ENCODE data around the gene CHPF. TPM values are rescaled to one million over a fixed set of nuclear protein-coding genes. Genes with fewer than 3 reads are reported as not detected.

Gene CHPF
- total RNA-seq, 2 experiments from 2014 or later = 19.9 to 21.0 TPM

DNA sequence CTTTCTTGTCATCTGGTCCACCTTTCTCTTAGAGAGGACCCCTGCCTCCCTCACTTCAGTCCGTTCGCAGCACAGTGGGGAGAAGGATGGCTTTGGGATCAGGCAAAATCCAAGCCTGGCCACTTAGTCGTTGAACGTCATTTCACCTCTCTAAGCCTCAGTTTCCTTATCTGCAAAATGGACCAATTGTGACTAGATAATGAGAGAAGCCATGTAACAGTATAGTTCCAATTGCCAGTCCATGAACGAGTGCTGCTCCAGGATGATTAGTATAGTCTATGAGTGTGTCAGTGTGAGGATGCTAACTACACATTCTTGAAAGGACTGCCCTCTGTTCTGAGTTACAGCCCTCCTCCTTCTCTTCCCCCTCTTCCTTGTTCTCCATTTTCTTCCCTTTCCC lies 29.6 kb upstream of the CHPF start:
- Mint-ChIP-seq H3K4me3 (no peak overlapping the region), H3K36me3 (no peaks in the 10 kb centered on the region)
- intact Hi-C loops (cut with micrococcal nuclease) = no loop called here

DNA sequence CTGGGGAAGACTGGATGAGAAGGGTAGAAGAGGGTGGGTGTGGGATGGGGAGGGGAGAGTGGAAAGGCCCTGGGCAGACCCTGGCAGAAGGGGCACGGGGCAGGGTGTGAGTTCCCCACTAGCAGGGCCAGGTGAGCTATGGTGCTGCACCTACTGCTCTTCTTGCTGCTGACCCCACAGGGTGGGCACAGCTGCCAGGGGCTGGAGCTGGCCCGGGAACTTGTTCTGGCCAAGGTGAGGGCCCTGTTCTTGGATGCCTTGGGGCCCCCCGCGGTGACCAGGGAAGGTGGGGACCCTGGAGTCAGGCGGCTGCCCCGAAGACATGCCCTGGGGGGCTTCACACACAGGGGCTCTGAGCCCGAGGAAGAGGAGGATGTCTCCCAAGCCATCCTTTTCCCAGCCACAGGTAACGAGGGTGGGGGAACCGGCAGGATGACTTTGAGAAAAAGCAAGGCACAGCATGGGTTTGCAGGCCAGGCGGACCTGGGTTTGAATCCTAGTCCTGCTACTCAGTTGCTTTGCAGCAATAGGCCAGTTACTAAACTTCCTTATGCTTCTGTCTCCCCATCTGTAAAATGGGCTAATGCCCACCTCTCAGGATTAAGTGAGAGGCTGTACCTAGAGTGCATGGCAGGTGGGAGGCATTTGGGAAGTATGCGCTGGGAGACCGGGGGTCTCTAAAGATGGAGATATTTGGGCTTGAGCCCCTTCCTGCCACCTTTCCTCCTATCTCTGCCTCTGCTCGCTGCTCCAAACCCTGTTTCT lies 28.8 kb upstream of the CHPF start, which contains the start of gene INHA:
TSS of gene INHA (plus strand) at position 74 of the 765 bp plus-strand sequence. CDS start at position 139, 65 bp downstream.
- H3K36me3 Mint-ChIP-seq = no peaks in the 10 kb centered on the region
- no peaks in the 10 kb centered on the region for H3K4me1 Mint-ChIP-seq (ENCODE audit: low read depth)
- POLR2A ChIA-PET = no interaction called here
- no peaks in the 10 kb centered on the region for H3K9me3 Mint-ChIP-seq
- no peak for DNase-seq
- intact Hi-C loops (cut with micrococcal nuclease) = no loop called here
- CTCF ChIA-PET = interaction anchor here (1.7 to 2.1 kb wide), 2 partner anchors 12 to 31 kb away, joined by 4 to 24 read pairs; no protein-coding TSS in a partner anchor
- peak within 1 kb of the TSS; percentile 8 for H3K4me3 Mint-ChIP-seq
- no peak within 1 kb of the TSS for H3K27ac Mint-ChIP-seq
- peaks cover 39% of the 10 kb centered on the region for H3K27me3 Mint-ChIP-seq

More for the DNA sequence above, 29.6 kb upstream of the CHPF start:
- ChIA-PET CTCF (interaction anchor here (0.6 kb wide), 1 partner anchor 11 kb away, joined by 4 read pairs; no protein-coding TSS in a partner anchor), POLR2A (no interaction called here)
- peaks cover 40% of the 10 kb centered on the region for H3K27me3 Mint-ChIP-seq
- H3K4me1 Mint-ChIP-seq (ENCODE audit: low read depth) = no peaks in the 10 kb centered on the region
- no peaks in the 10 kb centered on the region for H3K9me3 Mint-ChIP-seq
- H3K27ac Mint-ChIP-seq = no peak overlapping the region
- no peak for DNase-seq

DNA sequence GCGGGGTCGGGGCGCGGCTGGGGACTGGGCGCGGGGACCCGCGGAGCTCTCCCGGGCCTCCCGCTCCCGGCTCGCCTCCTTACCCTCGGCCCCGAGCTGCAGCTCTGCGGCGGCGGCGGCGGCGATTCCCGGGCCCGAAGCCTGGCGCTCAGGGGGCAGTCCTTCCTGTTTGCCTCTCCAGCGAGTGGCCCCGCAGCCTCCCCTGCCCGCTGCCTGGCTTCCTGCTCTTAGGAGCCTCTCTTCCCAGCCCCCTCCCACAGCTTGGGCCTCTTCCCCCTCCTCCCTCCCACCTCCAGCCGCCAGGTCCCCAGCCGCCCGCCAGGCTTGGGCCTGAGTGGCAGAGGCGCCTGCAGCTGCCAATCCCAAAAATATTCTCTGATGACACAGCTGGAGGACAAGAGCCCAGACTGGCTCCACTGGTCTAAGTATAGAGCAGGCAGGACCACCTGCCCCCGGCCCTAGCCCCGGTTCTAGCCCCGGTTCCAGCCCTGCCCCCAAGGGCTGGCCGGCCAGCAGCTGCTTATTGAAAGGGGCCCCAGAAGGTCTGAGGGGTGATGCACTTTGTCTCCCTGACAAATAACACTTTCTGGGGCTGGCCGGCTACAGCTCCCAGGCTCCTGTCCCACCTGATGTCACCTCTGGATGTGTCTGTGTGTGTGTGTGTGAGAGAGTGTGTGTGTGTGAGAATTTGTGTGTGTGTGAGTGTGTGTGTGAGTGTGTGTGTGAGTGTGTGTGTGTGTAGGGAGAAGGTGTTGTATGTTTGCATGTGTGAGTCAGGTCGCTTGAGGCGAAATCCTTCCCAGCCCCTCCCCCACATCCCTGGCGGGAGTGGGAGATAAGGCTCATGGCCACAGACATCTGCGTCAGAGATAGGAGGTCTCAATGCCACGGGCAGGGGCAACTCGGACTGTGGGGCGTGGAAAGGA lies 28.0 kb upstream of the CHPF start, which contains the start of gene OBSL1:
TSS of gene OBSL1 (minus strand) at position 229 of the 926 bp plus-strand sequence. CDS start 307 bp downstream, outside the sequence.
- Mint-ChIP-seq H3K4me1 (ENCODE audit: low read depth) (no peaks in the 10 kb centered on the region), H3K4me3 (peak within 1 kb of the TSS; percentile 37), H3K27ac (no peak within 1 kb of the TSS), H3K27me3 (peaks cover 38% of the 10 kb centered on the region), H3K36me3 (no peaks in the 10 kb centered on the region), H3K9me3 (no peaks in the 10 kb centered on the region)
- ChIA-PET CTCF (interaction anchor here (1.5 to 2.1 kb wide), 3 partner anchors 11 to 76 kb away, joined by 3 to 24 read pairs (median 4); no protein-coding TSS in a partner anchor), POLR2A (no interaction called here)
- DNase-seq = no peak
- intact Hi-C loops (cut with micrococcal nuclease) = no loop called here

DNA sequence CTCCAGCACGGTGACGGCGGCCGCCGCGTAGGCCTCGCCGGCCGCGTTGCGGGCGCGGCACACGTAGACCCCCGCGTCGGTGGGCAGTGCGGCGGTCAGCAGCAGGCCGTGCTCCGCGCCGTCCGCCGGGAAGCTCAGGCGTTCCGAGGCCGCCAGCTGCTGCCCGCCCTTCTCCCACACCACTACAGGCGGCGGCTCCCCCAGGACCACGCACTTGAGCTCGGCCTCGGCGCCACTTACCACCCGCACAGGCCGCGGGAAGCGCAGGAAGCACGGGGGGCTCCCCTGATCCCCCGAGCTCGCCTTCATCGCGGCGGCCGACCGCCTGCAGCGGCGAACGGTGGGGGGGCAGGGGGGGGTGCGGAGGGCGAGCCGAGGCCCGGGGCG lies 27.3 kb upstream of the CHPF start:
- Mint-ChIP-seq H3K4me1 (ENCODE audit: low read depth) (no peaks in the 10 kb centered on the region), H3K27ac (no peak overlapping the region), H3K27me3 (peaks cover 38% of the 10 kb centered on the region), H3K36me3 (no peaks in the 10 kb centered on the region), H3K9me3 (no peaks in the 10 kb centered on the region), H3K4me3 (no peak overlapping the region)
- ChIA-PET POLR2A (no interaction called here), CTCF (interaction anchor here (1.5 to 2.1 kb wide), 3 partner anchors 10 to 75 kb away, joined by 3 to 24 read pairs (median 4); no protein-coding TSS in a partner anchor)
- intact Hi-C loops (cut with micrococcal nuclease) = no loop called here
- DNase-seq = no peak

DNA sequence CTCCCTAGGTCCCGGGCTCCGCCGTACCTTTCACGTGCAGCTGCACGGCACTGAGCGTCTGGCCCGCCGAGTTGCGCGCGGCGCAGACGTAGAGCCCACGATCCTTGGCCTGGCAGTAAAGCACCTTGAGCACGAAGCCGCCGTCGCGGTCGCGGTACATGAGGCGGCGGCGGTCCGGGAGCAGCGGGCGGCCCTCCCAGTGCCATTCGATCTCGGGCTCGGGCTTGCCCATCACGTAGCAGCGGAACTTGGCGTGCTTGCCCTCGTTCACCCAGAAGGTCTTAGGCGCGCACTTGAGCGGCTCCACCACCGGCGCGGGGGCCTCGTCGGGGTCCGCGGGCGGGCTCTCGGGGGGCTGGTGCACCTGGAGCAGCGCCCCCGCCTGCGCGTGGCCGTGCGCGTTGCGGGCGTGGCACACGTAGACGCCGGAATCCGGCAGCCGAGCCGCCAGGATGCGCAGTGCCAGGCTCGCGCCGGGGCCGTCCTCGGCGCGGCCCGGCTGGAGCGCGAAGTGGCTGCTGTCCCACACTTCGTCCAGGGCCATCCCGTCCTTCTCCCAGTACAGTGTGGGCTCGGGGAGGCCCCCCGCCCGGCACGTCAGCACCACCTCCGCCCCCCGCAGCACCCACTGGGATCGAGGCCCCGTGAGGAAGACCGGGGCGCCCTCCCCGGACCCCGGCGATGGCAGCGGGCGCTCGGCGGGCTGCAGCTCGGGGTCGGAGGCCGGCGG lies 26.8 kb upstream of the CHPF start:
- ChIA-PET CTCF (interaction anchor here (1.5 to 2.1 kb wide), 3 partner anchors 10 to 75 kb away, joined by 3 to 24 read pairs (median 4); no protein-coding TSS in a partner anchor), POLR2A (no interaction called here)
- no peaks in the 10 kb centered on the region for H3K9me3 Mint-ChIP-seq
- DNase-seq = no peak
- peak overlapping the region; percentile 37 for H3K4me3 Mint-ChIP-seq
- H3K4me1 Mint-ChIP-seq (ENCODE audit: low read depth) = no peaks in the 10 kb centered on the region
- intact Hi-C loops (cut with micrococcal nuclease) = no loop called here
- H3K36me3 Mint-ChIP-seq = no peaks in the 10 kb centered on the region
- H3K27me3 Mint-ChIP-seq = peaks cover 33% of the 10 kb centered on the region
- no peak overlapping the region for H3K27ac Mint-ChIP-seq

DNA sequence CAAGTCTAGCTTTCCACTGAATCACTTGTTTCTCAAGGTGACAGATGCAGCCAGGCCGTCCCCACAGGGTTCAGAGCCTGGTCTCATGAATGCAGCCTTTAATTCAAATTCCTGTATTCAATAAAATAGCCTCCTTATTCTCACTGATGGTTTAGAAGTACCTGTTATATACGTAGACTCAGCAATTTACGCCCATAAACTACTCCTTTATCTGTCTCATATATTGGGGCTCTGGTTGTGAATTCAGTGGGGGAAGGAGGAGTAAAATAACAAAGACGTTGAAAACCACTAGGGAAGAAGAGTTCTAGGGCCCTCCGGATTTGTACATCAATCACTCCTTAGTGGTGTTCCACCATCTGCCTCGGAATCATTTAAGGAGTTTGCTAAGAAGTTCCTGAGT lies 26.0 kb upstream of the CHPF start:
- no peak overlapping the region for H3K27ac Mint-ChIP-seq
- H3K9me3 Mint-ChIP-seq = no peaks in the 10 kb centered on the region
- peaks cover 31% of the 10 kb centered on the region for H3K27me3 Mint-ChIP-seq
- no peak overlapping the region for H3K4me3 Mint-ChIP-seq
- ChIA-PET POLR2A (no interaction called here), CTCF (no interaction called here)
- no peak for DNase-seq
- no peaks in the 10 kb centered on the region for H3K4me1 Mint-ChIP-seq (ENCODE audit: low read depth)
- H3K36me3 Mint-ChIP-seq = no peaks in the 10 kb centered on the region
- intact Hi-C loops (cut with micrococcal nuclease) = no loop called here

DNA sequence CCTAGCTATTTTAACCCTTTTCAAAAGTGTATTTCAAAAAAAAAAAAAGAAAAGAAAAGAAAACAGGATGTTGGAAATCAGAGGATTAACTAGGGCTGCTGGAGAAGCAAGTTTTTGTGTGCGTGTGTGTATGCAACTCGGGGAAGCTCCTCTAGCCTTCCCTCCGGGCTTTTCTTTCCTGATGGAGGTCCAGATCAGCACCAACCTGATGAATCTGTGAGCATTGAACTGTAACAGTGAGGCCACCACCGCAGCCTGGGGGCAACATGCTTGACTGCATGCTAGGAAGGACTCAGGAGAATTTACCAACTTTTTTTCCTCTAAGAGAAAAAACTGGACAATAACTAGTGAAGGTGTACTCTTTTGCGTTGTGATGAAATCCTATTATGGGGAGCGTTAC lies 25.4 kb upstream of the CHPF start:
- no peaks in the 10 kb centered on the region for H3K4me1 Mint-ChIP-seq (ENCODE audit: low read depth)
- ChIA-PET CTCF (no interaction called here), POLR2A (no interaction called here)
- no peak overlapping the region for H3K4me3 Mint-ChIP-seq
- intact Hi-C loops (cut with micrococcal nuclease) = no loop called here
- H3K27me3 Mint-ChIP-seq = peaks cover 35% of the 10 kb centered on the region
- no peaks in the 10 kb centered on the region for H3K36me3 Mint-ChIP-seq
- no peak for DNase-seq
- no peaks in the 10 kb centered on the region for H3K9me3 Mint-ChIP-seq
- H3K27ac Mint-ChIP-seq = no peak overlapping the region

DNA sequence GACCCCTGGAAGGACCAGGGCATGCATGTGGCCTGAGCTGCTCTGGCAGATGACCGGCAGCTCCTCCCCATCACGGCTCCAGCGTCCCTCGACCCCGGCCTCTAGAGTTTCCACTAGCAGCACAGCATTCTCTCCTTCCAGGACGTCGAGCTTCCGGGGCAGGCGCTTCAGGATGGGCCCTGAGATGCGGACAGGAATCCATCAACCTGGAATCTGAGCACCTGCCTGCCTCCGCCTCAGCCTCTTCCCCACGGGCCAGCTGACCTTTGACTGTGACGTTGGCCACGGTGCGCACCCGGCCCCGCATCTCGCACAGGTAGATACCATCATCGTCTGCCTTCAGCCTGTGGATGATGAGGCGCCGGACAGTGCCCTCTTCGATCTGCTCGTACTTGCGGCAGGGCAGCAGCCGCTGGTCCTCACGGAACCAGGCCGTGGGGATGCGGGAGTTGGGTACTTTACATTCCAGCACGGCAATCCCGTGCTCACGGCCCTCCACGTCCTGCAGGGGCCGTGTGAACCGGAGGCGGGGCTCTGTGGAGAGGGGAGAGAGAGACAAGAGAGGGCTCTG lies 24.3 kb upstream of the CHPF start:
- H3K36me3 Mint-ChIP-seq = no peaks in the 10 kb centered on the region
- ChIA-PET CTCF (no interaction called here), POLR2A (no interaction called here)
- intact Hi-C loops (cut with micrococcal nuclease) = no loop called here
- no peak for DNase-seq
- no peaks in the 10 kb centered on the region for H3K9me3 Mint-ChIP-seq
- H3K27me3 Mint-ChIP-seq = peaks cover 35% of the 10 kb centered on the region
- no peak overlapping the region for H3K27ac Mint-ChIP-seq
- H3K4me1 Mint-ChIP-seq (ENCODE audit: low read depth) = no peaks in the 10 kb centered on the region
- no peak overlapping the region for H3K4me3 Mint-ChIP-seq

DNA sequence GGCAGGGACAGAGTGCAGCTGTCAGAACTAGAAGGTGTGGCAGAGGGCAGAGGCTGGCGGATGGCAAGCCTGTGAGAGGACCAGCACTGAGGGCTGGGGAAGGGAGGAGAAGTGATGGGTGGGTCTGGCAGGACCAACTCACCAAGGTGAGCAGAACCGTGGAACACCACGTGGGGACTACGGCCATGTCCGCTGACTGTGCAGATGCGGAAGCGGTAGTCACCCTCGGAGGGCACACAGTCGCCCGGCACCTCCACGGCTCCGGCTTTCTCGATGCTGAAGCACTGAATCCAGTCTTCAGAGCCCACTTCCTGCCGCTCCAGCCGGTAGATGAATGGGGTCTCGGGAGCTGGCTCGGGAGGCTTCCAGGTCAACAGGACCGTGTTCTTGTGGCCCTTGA lies 23.5 kb upstream of the CHPF start:
- POLR2A ChIA-PET = no interaction called here
- DNase-seq = no peak
- intact Hi-C loops (cut with micrococcal nuclease) = no loop called here
- CTCF ChIA-PET = no interaction called here
- Mint-ChIP-seq H3K27ac (no peak overlapping the region), H3K4me1 (ENCODE audit: low read depth) (no peaks in the 10 kb centered on the region), H3K27me3 (peaks cover 34% of the 10 kb centered on the region), H3K9me3 (no peaks in the 10 kb centered on the region), H3K4me3 (no peak overlapping the region), H3K36me3 (no peaks in the 10 kb centered on the region)

DNA sequence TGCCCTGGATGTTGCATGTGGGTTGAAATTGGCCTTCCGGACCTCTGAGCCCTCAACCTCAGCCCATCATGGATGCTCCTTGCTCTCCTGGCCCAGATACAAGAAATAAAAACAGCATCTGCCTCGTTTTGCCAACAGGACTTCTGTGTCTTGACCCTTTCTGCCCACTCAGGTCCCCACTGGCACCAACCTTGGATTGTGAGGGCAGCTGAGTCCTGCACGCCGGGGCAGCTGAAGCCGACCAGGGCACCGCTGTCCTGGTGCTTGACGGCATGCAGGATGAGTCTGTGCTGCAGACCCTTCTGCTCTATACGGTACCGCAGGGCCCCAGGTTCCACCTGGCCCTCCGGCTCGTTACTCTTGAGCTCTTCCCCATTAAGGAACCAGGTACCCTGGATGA lies 23.0 kb upstream of the CHPF start:
- Mint-ChIP-seq H3K4me3 (no peak overlapping the region), H3K27me3 (peaks cover 30% of the 10 kb centered on the region), H3K36me3 (no peaks in the 10 kb centered on the region), H3K4me1 (ENCODE audit: low read depth) (no peaks in the 10 kb centered on the region), H3K27ac (no peak overlapping the region), H3K9me3 (no peaks in the 10 kb centered on the region)
- intact Hi-C loops (cut with micrococcal nuclease) = no loop called here
- POLR2A ChIA-PET = no interaction called here
- CTCF ChIA-PET = no interaction called here
- DNase-seq = no peak

DNA sequence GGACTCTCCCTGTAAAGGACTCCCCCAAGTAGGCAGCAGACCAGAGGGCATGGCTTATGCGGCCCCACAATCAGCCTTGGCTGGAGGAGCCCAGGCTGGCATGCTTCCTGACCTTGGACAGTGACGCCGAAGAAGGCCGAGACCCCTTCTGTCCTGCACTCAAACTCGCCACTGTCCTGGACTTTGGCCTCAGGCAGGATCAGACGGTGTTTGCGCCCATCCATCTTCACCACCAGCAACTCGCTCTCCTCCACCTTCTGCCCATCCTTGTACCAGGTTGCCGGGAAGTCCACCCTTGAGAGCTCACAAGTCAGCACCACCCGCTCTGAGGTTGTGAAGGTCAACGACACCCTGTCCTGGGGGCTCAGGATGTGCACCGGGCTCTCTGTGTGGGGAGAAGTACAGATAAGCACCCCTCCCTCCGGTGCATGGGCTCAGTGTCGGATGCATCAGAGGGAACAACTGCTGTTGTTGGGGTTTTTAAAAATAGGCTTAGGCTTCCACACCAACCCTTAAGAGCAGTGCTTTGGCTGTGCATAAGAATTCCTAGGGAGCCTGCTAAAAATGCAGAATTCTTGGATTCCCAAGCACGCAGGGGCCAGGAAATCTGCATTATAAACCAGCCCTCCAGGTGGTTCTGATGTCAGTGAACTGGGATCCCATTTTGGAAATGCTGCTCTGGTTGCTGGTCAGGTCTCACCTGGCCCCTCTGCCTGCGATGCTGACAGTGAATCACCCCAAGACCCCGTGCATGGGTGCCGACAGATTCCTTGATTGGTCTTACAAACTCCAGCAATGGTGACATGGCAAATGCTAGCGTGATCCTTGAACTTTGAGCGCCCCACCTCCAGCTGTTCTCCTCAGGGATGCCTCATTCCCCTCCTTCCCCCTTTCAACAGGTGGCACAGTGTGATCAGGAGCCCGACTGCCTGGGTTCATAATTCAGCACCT lies 21.8 kb upstream of the CHPF start:
- Mint-ChIP-seq H3K27me3 (peaks cover 32% of the 10 kb centered on the region), H3K27ac (no peak overlapping the region), H3K4me3 (no peak overlapping the region), H3K4me1 (ENCODE audit: low read depth) (no peaks in the 10 kb centered on the region), H3K9me3 (no peaks in the 10 kb centered on the region), H3K36me3 (no peaks in the 10 kb centered on the region)
- CTCF ChIA-PET = no interaction called here
- intact Hi-C loops (cut with micrococcal nuclease) = no loop called here
- POLR2A ChIA-PET = no interaction called here
- DNase-seq = no peak

Data from activated CD4-positive, alpha-beta memory T cell treated with anti-CD3 and anti-CD28 coated beads for 36 hours (primary cell).